WTC11 (cell line): ENCODE results near the gene EPB41L4B. TPM values are rescaled to one million over a fixed set of nuclear protein-coding genes. Genes with fewer than 3 reads are reported as not detected.
"Not testable (repeated sequence)": the region's sequence is repeated elsewhere in the genome, so short reads cannot be mapped to it uniquely, and the experiment has no call there.

Experiments
- ATAC-seq: fragments of 200-7000 bp; cut with Tn5 transposase; 2 replicates; pipeline ENCODE4 v1.10.0; 2021; ENCODE audit warnings: mild to moderate bottlenecking, moderate library complexity
- CTCF ChIA-PET: fragments of 300-600 bp; sonication (Branson Sonifier 250); formaldehyde crosslinking; loops from one replicate; lab custom pipeline; 2021; ENCODE audit warnings: antibody characterized with exemption; lab: Charles Lee
- POLR2A ChIA-PET: fragments of 350-600 bp; sonication (Branson Sonifier 250); formaldehyde crosslinking; loops from one replicate; lab custom pipeline; 2021; ENCODE audit warnings: antibody characterized with exemption; lab: Charles Lee
- DNase-seq: peaks from one replicate; pipeline ENCODE4 v3.0.0; 2021; ENCODE audit warnings: low spot score
- H3K27ac Mint-ChIP-seq: 2 replicates; pipeline ENCODE4 v1.8.0; 2021; ENCODE audit warnings: mixed read lengths
- H3K27me3 Mint-ChIP-seq: 2 replicates; pipeline ENCODE4 v1.8.0; 2021; ENCODE audit warnings: low read depth, mild to moderate bottlenecking, moderate library complexity, mixed read lengths
- H3K36me3 Mint-ChIP-seq: 2 replicates; pipeline ENCODE4 v1.8.0; 2021; ENCODE audit warnings: mixed read lengths
- H3K4me1 Mint-ChIP-seq: 2 replicates; pipeline ENCODE4 v1.8.0; 2022; ENCODE audit warnings: mixed read lengths
- H3K4me3 Mint-ChIP-seq: 2 replicates; pipeline ENCODE4 v1.8.0; 2021; ENCODE audit warnings: mild to moderate bottlenecking, moderate library complexity, mixed read lengths
- H3K9me3 Mint-ChIP-seq: 2 replicates; pipeline ENCODE4 v1.8.0; 2021; ENCODE audit warnings: mixed read lengths
- ATF1 ChIP-seq: sonication (generic); formaldehyde crosslinking; IDR thresholded peaks from 2 replicates; pipeline ENCODE4 v1.8.1; 2023; ENCODE audit warnings: mild to moderate bottlenecking, moderate library complexity, missing genetic modification reagents
- CREB1 ChIP-seq: sonication (generic); formaldehyde crosslinking; IDR thresholded peaks from 2 replicates; pipeline ENCODE4 v1.8.0; 2023; ENCODE audit warnings: mild to moderate bottlenecking, missing genetic modification reagents
- FOXP1 ChIP-seq: sonication (generic); formaldehyde crosslinking; IDR thresholded peaks from 2 replicates; pipeline ENCODE4 v1.8.0; 2022; ENCODE audit warnings: missing genetic modification reagents, mild to moderate bottlenecking, moderate library complexity, borderline replicate concordance
- KAT7 ChIP-seq: sonication (generic); formaldehyde crosslinking; IDR thresholded peaks from 2 replicates; pipeline ENCODE4 v1.8.1; 2023; ENCODE audit warnings: missing genetic modification reagents, mild to moderate bottlenecking, borderline replicate concordance
- NFE2L1 ChIP-seq: sonication (generic); formaldehyde crosslinking; IDR thresholded peaks from 2 replicates; pipeline ENCODE4 v1.8.1; 2023; ENCODE audit warnings: missing genetic modification reagents
- ZNF121 ChIP-seq: sonication (generic); formaldehyde crosslinking; IDR thresholded peaks from 2 replicates; pipeline ENCODE4 v1.8.0; 2023; ENCODE audit warnings: missing genetic modification reagents
- ZNF219 ChIP-seq: sonication (generic); formaldehyde crosslinking; IDR thresholded peaks from 2 replicates; pipeline ENCODE4 v1.8.0; 2023; ENCODE audit warnings: missing genetic modification reagents, mild to moderate bottlenecking, borderline replicate concordance
- ZNF232 ChIP-seq: sonication (generic); formaldehyde crosslinking; IDR thresholded peaks from 2 replicates; pipeline ENCODE4 v1.8.0; 2022; ENCODE audit warnings: mild to moderate bottlenecking, missing genetic modification reagents
- total RNA-seq: library from RNA; stranded (reverse); gene quantifications from 3 replicates; pipeline ENCODE4 v1.2.3, GENCODE V29; 2021
- TF ChIP-seq, protein P1 (sequence below): sonication (generic); formaldehyde crosslinking; IDR thresholded peaks from 2 replicates; pipeline ENCODE4 v1.8.1; 2023; ENCODE audit warnings: mild to moderate bottlenecking, missing genetic modification reagents
- TF ChIP-seq, protein P2 (sequence below): sonication (generic); formaldehyde crosslinking; IDR thresholded peaks from 2 replicates; pipeline ENCODE4 v1.8.0; 2022; ENCODE audit warnings: mild to moderate bottlenecking, missing genetic modification reagents
- TF ChIP-seq, protein P3 (sequence below): sonication (generic); formaldehyde crosslinking; IDR thresholded peaks from 2 replicates; pipeline ENCODE4 v1.8.1; 2022; ENCODE audit warnings: missing genetic modification reagents, borderline replicate concordance
- TF ChIP-seq, protein P4 (sequence below): sonication (generic); formaldehyde crosslinking; IDR thresholded peaks from 2 replicates; pipeline ENCODE4 v1.8.0; 2022; ENCODE audit warnings: mild to moderate bottlenecking, missing genetic modification reagents
- TF ChIP-seq, protein P5 (sequence below): sonication (generic); formaldehyde crosslinking; IDR thresholded peaks from 2 replicates; pipeline ENCODE4 v1.8.1; 2023; ENCODE audit warnings: mild to moderate bottlenecking, missing genetic modification reagents
- TF ChIP-seq, protein P6 (sequence below): sonication (generic); formaldehyde crosslinking; IDR thresholded peaks from 2 replicates; pipeline ENCODE4 v1.8.0; 2022; ENCODE audit warnings: missing genetic modification reagents
- TF ChIP-seq, protein P7 (sequence below): sonication (generic); formaldehyde crosslinking; IDR thresholded peaks from 2 replicates; pipeline ENCODE4 v1.8.0; 2022; ENCODE audit warnings: mild to moderate bottlenecking, missing genetic modification reagents

The EPB41L4B gene
- total RNA-seq, 1 experiment from 2014 or later: 20.0 TPM

DNA sequence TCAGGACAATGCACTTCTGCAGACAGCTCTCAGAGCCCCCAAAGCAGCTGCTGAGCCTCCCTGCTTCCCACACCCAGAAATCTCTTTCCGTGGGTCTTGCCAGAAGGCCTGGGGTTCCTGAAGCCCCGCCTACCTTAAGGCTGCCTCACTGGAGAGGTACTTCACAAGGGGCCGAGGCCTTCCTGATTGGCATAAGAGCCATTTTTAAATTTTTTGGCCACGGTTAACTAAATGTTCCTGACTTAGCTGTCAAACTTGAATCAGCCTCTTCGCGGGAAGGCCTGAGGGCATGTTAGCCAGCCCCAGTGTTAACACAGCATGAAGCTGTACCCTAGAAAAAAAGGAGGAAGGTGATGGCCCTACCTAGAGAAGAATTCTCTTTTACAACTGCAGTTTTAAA, 20.7 kb upstream of the EPB41L4B start:
- Mint-ChIP-seq H3K27me3 (no peaks in the 10 kb centered on the region), H3K4me1 (peaks cover 15% of the 10 kb centered on the region), H3K36me3 (no peaks in the 10 kb centered on the region), H3K27ac (no peak overlapping the region), H3K4me3 (no peak overlapping the region), H3K9me3 (no peaks in the 10 kb centered on the region)
- ChIA-PET POLR2A (no interaction called here), CTCF (no interaction called here)
- TF ChIP-seq ZNF232 (CRISPR knock-in tag) (no peak), ATF1 (CRISPR knock-in tag) (no peak), FOXP1 (CRISPR knock-in tag) (no peak), NFE2L1 (CRISPR knock-in tag) (no peak)
- TF ChIP-seq, protein P1, sequence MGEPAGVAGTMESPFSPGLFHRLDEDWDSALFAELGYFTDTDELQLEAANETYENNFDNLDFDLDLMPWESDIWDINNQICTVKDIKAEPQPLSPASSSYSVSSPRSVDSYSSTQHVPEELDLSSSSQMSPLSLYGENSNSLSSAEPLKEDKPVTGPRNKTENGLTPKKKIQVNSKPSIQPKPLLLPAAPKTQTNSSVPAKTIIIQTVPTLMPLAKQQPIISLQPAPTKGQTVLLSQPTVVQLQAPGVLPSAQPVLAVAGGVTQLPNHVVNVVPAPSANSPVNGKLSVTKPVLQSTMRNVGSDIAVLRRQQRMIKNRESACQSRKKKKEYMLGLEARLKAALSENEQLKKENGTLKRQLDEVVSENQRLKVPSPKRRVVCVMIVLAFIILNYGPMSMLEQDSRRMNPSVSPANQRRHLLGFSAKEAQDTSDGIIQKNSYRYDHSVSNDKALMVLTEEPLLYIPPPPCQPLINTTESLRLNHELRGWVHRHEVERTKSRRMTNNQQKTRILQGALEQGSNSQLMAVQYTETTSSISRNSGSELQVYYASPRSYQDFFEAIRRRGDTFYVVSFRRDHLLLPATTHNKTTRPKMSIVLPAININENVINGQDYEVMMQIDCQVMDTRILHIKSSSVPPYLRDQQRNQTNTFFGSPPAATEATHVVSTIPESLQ: no peak
- TF ChIP-seq, protein P2, sequence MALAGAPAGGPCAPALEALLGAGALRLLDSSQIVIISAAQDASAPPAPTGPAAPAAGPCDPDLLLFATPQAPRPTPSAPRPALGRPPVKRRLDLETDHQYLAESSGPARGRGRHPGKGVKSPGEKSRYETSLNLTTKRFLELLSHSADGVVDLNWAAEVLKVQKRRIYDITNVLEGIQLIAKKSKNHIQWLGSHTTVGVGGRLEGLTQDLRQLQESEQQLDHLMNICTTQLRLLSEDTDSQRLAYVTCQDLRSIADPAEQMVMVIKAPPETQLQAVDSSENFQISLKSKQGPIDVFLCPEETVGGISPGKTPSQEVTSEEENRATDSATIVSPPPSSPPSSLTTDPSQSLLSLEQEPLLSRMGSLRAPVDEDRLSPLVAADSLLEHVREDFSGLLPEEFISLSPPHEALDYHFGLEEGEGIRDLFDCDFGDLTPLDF (CRISPR knock-in tag): no peak
- ATAC-seq (no peak), DNase-seq (no peak)

DNA sequence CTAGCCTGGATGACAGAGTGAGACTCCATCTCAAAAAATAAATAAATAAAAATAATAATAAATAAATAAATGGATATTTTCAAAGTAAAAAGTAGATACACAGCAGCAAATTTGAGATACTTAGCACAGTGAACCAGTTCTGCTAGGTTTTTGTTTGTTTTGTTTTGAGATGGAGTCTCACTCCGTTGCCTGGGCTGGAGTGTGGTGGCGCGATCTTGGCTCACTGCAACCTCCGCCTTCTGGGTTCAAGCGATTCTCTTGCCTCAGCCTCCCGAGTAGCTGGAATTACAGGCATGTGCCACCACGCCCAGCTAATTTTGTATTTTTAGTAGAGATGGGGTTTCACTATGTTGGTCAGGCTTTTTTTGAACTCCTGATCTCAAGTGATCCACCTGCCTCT, 20.1 kb upstream of the EPB41L4B start:
- H3K4me1 Mint-ChIP-seq: peaks cover 15% of the 10 kb centered on the region
- H3K9me3 Mint-ChIP-seq, POLR2A ChIA-PET, H3K27me3 Mint-ChIP-seq, H3K27ac Mint-ChIP-seq, H3K4me3 Mint-ChIP-seq, H3K36me3 Mint-ChIP-seq, DNase-seq, ATAC-seq: not testable (repeated sequence)
- CTCF ChIA-PET: interaction anchor here (0.7 kb wide), 1 partner anchor 389 kb away, joined by 3 read pairs; no protein-coding TSS in a partner anchor

DNA sequence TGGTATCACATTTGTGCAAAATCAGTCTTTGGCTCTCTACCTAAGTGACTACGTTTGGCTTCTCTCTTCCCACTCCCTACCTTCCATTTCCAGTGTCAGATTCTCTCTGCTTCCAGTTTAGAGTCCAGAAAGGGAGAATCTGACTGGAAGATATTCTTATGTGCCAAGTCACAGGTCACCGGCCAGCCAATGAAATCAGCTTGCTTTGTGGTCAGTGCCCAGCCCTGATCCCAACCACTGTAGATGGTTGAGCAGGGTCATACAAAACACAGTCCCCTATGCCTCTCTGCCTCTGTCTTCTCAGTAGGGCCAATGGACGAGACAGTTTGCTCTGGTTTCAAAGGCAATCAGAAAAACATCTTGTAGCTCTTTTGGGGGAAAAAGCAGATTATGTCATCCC, 15.6 kb upstream of the EPB41L4B start:
- POLR2A ChIA-PET: no interaction called here
- no peak for DNase-seq
- H3K27me3 Mint-ChIP-seq: no peaks in the 10 kb centered on the region

DNA sequence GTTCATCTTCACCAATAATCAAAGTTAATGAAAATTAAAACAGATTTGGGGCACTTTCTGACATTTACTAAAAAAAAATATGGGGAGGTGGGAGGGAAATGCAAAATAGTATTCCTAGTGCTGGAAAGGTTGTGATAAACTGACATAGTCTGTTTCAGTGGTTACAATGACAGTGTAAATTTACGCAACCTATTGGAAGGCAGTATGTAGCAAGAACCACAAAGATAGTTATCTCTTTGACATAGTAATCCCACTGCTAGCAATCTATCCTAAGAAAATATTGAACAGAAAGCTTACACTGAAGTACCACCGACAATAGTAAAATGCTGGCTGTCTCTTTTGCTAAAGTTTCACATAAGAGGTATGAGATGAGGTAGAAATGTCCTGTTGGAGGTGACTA, 15.1 kb upstream of the EPB41L4B start:
- ATAC-seq: no peak
- no peak for DNase-seq
- H3K27me3 Mint-ChIP-seq: no peaks in the 10 kb centered on the region
- POLR2A ChIA-PET: no interaction called here
- no peaks in the 10 kb centered on the region for H3K9me3 Mint-ChIP-seq
- peaks cover 4% of the 10 kb centered on the region; the same call in 1 of the 2 replicates for H3K4me1 Mint-ChIP-seq
- CTCF ChIA-PET: interaction anchor here (1.2 kb wide), 2 partner anchors 10 to 75 kb away, joined by 3 to 5 read pairs; no protein-coding TSS in a partner anchor
- H3K4me3 Mint-ChIP-seq: no peak overlapping the region
- no peak overlapping the region for H3K27ac Mint-ChIP-seq
- TF ChIP-seq, protein P3, sequence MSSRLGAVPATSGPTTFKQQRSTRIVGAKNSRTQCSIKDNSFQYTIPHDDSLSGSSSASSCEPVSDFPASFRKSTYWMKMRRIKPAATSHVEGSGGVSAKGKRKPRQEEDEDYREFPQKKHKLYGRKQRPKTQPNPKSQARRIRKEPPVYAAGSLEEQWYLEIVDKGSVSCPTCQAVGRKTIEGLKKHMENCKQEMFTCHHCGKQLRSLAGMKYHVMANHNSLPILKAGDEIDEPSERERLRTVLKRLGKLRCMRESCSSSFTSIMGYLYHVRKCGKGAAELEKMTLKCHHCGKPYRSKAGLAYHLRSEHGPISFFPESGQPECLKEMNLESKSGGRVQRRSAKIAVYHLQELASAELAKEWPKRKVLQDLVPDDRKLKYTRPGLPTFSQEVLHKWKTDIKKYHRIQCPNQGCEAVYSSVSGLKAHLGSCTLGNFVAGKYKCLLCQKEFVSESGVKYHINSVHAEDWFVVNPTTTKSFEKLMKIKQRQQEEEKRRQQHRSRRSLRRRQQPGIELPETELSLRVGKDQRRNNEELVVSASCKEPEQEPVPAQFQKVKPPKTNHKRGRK (CRISPR knock-in tag): no peak
- TF ChIP-seq ZNF219 (CRISPR knock-in tag) (no peak), CREB1 (CRISPR knock-in tag) (no peak)
- TF ChIP-seq, protein P4, sequence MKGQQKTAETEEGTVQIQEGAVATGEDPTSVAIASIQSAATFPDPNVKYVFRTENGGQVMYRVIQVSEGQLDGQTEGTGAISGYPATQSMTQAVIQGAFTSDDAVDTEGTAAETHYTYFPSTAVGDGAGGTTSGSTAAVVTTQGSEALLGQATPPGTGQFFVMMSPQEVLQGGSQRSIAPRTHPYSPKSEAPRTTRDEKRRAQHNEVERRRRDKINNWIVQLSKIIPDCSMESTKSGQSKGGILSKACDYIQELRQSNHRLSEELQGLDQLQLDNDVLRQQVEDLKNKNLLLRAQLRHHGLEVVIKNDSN (CRISPR knock-in tag): no peak
- TF ChIP-seq, protein P5, sequence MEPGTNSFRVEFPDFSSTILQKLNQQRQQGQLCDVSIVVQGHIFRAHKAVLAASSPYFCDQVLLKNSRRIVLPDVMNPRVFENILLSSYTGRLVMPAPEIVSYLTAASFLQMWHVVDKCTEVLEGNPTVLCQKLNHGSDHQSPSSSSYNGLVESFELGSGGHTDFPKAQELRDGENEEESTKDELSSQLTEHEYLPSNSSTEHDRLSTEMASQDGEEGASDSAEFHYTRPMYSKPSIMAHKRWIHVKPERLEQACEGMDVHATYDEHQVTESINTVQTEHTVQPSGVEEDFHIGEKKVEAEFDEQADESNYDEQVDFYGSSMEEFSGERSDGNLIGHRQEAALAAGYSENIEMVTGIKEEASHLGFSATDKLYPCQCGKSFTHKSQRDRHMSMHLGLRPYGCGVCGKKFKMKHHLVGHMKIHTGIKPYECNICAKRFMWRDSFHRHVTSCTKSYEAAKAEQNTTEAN: no peak
- TF ChIP-seq, protein P6, sequence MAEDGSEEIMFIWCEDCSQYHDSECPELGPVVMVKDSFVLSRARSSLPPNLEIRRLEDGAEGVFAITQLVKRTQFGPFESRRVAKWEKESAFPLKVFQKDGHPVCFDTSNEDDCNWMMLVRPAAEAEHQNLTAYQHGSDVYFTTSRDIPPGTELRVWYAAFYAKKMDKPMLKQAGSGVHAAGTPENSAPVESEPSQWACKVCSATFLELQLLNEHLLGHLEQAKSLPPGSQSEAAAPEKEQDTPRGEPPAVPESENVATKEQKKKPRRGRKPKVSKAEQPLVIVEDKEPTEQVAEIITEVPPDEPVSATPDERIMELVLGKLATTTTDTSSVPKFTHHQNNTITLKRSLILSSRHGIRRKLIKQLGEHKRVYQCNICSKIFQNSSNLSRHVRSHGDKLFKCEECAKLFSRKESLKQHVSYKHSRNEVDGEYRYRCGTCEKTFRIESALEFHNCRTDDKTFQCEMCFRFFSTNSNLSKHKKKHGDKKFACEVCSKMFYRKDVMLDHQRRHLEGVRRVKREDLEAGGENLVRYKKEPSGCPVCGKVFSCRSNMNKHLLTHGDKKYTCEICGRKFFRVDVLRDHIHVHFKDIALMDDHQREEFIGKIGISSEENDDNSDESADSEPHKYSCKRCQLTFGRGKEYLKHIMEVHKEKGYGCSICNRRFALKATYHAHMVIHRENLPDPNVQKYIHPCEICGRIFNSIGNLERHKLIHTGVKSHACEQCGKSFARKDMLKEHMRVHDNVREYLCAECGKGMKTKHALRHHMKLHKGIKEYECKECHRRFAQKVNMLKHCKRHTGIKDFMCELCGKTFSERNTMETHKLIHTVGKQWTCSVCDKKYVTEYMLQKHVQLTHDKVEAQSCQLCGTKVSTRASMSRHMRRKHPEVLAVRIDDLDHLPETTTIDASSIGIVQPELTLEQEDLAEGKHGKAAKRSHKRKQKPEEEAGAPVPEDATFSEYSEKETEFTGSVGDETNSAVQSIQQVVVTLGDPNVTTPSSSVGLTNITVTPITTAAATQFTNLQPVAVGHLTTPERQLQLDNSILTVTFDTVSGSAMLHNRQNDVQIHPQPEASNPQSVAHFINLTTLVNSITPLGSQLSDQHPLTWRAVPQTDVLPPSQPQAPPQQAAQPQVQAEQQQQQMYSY (CRISPR knock-in tag): no peak
- no peaks in the 10 kb centered on the region for H3K36me3 Mint-ChIP-seq

More for the DNA sequence above, 15.6 kb upstream of the EPB41L4B start:
- no peak overlapping the region for H3K4me3 Mint-ChIP-seq
- CTCF ChIA-PET: interaction anchor here (1.2 kb wide), 2 partner anchors 9 to 75 kb away, joined by 3 to 5 read pairs; no protein-coding TSS in a partner anchor
- H3K36me3 Mint-ChIP-seq: no peaks in the 10 kb centered on the region
- TF ChIP-seq KAT7 (CRISPR knock-in tag): no peak
- TF ChIP-seq, protein P7, sequence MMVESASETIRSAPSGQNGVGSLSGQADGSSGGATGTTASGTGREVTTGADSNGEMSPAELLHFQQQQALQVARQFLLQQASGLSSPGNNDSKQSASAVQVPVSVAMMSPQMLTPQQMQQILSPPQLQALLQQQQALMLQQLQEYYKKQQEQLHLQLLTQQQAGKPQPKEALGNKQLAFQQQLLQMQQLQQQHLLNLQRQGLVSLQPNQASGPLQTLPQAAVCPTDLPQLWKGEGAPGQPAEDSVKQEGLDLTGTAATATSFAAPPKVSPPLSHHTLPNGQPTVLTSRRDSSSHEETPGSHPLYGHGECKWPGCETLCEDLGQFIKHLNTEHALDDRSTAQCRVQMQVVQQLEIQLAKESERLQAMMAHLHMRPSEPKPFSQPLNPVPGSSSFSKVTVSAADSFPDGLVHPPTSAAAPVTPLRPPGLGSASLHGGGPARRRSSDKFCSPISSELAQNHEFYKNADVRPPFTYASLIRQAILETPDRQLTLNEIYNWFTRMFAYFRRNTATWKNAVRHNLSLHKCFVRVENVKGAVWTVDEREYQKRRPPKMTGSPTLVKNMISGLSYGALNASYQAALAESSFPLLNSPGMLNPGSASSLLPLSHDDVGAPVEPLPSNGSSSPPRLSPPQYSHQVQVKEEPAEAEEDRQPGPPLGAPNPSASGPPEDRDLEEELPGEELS (CRISPR knock-in tag): no peak
- TF ChIP-seq ZNF121 (CRISPR knock-in tag): no peak
- TF ChIP-seq FOXP1 (CRISPR knock-in tag): no peak
- peaks cover 4% of the 10 kb centered on the region; the same call in 1 of the 2 replicates for H3K4me1 Mint-ChIP-seq
- H3K9me3 Mint-ChIP-seq: no peaks in the 10 kb centered on the region
- H3K27ac Mint-ChIP-seq: no peak overlapping the region
- ATAC-seq: no peak
